Uterus (tissue), 2 donors: Measurements from ENCODE around the gene PID1.
"Not testable (repeated sequence)": the region's sequence is repeated elsewhere in the genome, so short reads cannot be mapped to it uniquely, and the experiment has no call there.

Source experiments
- CTCF ChIP-seq, 4 experiments: fragments of 200-600 bp in 2 of 4; fragments of 450-650 bp in 2 of 4; sonication (generic) in 2 of 4; IDR thresholded peaks; one replicate each; pipeline ENCODE4 v1.5.1; 2016 to 2019; ENCODE audit warnings: antibody characterized with exemption in 4 of 4, mild to moderate bottlenecking in 2 of 4, moderate library complexity in 1 of 4
- POLR2A ChIP-seq, 2 donors: fragments of 450-650 bp; IDR thresholded peaks; one replicate each; pipeline ENCODE4 v1.6.1; 2016; ENCODE audit warnings: antibody characterized with exemption in 2 of 2, mild to moderate bottlenecking in 1 of 2, moderate library complexity in 1 of 2

GRCh38 chr2:229187123-229187522, 84.0 kb downstream of the PID1 start:
- TF ChIP-seq CTCF, POLR2A (IDR thresholded peaks at IDR 0.05): not testable (repeated sequence)
